Cardiac fibroblast (primary cell): ENCODE measurements around the gene EIF2S1.

Experiments
- DNase-seq, 2 donors: peaks; one replicate each; pipeline versions ENCODE4 v3.0.0 to v3.0.0-alpha.2; 2010; ENCODE audit warnings: low read depth in 2 of 2
- H3K4me3 ChIP-seq, 2 donors: replicated peaks in 1 of 2; 1 replicate in 1 of 2; 2 replicates in 1 of 2; pipeline ENCODE4 v1.5.1; 2011; ENCODE audit warnings: low read depth in 2 of 2, low read length in 2 of 2, mild to moderate bottlenecking in 2 of 2, moderate library complexity in 1 of 2
- TF ChIP-seq, protein P1 (sequence below): IDR thresholded peaks from one replicate; pipeline ENCODE4 v1.5.1; 2011; ENCODE audit warnings: low read depth, mild to moderate bottlenecking, low read length, inconsistent platforms

The EIF2S1 gene

DNA sequence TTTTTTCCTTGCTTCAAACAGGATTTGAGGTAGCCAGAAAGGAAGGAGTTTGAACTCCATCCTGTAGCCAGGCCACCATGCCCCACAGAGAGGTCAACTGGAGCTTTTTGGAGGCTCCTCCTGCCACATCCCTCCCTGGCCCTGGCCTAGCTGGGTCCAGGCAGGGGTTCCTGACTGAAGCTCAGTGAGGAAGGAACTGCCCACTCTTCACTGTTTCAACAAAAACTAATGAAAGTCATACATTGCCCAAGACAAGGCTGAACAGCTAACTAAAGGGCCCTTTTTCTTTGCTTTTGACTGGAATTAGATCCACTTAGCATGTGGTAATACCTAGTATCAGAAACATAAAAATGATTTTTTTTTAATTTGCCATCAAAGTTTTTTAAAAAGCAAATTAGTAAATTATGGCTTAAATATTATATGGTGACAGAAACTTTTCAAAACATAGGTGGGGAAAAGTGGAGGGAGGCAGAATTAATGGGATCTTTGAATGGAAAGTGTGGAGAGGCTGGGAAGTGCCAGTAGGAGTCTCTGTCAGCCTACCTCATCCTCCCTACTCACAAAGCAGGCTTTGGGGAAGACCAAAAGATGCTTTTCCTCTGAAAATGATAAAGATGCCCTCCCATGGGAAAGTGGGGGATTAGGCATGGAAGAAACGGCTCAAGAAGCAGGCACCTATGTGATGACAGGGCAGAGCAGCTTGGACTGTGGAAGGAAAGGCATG is 29.8 kb downstream of the EIF2S1 start:
- TF ChIP-seq, protein P1, sequence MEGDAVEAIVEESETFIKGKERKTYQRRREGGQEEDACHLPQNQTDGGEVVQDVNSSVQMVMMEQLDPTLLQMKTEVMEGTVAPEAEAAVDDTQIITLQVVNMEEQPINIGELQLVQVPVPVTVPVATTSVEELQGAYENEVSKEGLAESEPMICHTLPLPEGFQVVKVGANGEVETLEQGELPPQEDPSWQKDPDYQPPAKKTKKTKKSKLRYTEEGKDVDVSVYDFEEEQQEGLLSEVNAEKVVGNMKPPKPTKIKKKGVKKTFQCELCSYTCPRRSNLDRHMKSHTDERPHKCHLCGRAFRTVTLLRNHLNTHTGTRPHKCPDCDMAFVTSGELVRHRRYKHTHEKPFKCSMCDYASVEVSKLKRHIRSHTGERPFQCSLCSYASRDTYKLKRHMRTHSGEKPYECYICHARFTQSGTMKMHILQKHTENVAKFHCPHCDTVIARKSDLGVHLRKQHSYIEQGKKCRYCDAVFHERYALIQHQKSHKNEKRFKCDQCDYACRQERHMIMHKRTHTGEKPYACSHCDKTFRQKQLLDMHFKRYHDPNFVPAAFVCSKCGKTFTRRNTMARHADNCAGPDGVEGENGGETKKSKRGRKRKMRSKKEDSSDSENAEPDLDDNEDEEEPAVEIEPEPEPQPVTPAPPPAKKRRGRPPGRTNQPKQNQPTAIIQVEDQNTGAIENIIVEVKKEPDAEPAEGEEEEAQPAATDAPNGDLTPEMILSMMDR, result no peak
- DNase-seq, result no peak
- H3K4me3 ChIP-seq, result no peak overlapping the region

DNA sequence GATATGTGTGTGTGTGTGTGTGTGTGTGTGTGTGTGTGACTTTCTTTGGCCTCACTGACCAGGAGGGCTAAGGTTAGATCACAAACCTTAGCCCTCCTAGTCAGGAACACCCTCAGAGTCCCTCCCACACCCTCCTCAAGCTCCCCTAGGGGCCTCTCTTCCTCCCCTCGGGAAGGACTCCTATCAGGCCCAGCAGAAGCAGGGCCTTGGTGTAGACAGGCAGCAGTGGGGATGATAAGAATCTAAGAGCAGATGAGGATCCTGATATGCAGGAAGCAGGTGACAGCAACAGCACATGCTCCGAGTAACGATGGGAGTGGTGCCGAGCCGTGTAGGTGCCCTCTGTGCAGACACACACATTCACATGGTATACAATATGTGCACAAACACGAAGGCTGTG is 31.1 kb downstream of the EIF2S1 start:
- H3K4me3 ChIP-seq, result no peak overlapping the region
- TF ChIP-seq, protein P1, result no peak
- DNase-seq, result no peak

DNA sequence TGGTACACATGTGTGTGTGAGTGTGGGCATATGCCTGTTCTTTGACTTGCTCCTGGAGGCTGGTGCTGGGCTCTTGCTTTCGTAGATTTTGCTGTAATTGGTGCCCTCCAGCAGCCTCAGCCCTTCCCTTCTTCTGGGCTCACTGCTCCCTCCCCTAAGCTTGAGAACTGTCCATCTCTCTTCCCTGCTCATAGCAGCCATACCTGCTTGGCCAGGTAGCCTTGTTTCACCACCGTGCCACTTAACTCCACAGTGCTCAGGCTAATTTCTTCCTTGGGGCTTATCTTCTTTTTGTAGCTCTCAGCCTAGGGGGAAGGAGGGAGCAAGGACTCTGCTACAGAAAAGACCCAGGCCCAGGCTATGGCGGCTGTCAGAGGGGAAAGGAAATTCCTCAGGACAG is 32.0 kb downstream of the EIF2S1 start:
- TF ChIP-seq, protein P1, result no peak
- no peak for DNase-seq
- H3K4me3 ChIP-seq, result no peak overlapping the region

DNA sequence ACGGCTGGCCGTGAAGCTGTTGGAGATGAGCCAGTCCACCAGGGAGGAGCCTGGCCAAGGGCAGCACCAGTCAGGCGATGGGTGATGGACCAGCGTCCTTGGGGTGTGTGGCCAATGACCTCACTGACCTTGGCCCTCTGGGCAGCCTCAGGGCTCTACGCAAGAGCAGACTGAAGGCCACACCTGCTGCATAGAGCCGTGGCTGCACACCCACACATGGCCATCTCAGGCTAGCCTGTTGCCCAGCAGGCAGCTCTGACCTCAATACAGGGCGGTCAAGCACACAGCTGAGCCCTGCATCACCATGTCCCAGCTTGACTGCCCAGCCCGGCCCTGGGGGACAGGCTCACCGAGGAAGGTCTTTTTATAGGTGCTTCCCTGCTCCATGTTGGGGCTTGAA is 32.7 kb downstream of the EIF2S1 start:
- TF ChIP-seq, protein P1, result no peak
- no peak overlapping the region for H3K4me3 ChIP-seq
- no peak for DNase-seq

DNA sequence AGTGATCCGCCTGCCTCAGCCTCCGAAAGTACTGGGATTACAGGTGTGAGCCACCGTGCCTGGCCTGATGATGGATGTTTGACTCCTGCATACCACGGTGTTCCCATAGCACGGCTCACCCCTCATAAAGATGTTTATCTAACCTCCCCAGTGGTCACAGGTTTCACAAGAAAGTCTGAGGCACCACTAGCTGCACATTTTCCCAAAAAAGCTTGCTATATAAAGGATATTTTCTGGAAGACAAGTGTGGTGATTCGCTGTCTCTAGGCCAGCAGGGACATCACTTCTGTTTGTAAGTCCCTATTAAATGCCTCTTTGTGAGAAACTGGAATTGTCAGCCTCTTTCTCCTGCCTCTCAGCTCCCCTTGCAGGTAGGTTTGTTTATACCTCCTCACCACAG is 33.6 kb downstream of the EIF2S1 start:
- TF ChIP-seq, protein P1, result no peak
- no peak overlapping the region for H3K4me3 ChIP-seq
- DNase-seq, result no peak

DNA sequence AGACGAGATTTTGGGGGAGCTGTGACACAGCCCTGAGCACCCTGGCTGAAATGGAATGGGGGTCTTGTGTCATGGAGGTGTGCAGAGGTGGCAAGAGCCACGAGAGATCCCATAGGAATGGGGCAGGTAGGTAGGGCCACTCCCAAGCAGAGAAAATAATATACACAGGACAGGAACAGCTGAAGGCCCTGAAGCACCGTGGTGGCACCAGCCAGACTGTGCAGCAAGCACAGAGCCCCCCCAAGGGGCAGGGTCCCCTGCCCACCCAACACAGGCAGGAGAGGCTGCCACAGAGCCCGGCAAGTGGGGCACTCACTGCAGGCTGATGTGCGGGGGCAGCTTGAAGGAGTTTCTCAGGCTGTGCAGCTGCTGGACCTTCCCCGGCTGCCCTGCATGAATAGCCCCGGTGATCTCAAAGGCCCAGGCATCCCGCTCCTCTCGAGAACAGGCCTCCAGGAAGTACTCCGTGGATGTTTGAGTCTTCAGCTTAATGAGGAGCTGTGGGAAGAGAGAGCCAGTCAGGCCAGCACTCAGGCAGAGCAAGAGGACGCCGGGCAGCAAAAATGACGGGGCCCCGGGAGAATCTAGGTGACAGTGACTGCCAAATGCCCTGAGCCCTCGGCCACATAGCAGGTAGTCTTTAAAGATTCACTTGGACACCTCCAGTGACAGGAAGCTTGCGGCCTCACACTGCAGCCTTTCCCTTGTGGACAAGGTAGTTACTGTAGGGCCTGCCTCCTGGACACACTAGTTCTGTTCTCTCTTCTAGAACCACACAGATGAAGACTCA is 35.2 kb downstream of the EIF2S1 start:
- no peak overlapping the region for H3K4me3 ChIP-seq
- no peak for DNase-seq
- TF ChIP-seq, protein P1, result no peak
